Dermis blood vessel endothelial cell (primary cell): ENCODE results near the gene CORO6. TPM values are rescaled to one million over a fixed set of nuclear protein-coding genes. Genes with fewer than 3 reads are reported as not detected.
A peak's percentile ranks its signal among the peaks of the same experiment; 100 is the strongest.

ENCODE experiments used
- DNase-seq: peaks from one replicate; pipeline ENCODE4 v3.0.0; 2010
- total RNA-seq: library from RNA; depleted of rRNA; stranded (reverse); fragments of >200 nt; gene quantifications from 2 replicates; pipeline ENCODE4 v1.2.3, GENCODE V29; 2014

Gene CORO6
- total RNA-seq, 1 donor from 2014 or later: 3.9 TPM

DNA sequence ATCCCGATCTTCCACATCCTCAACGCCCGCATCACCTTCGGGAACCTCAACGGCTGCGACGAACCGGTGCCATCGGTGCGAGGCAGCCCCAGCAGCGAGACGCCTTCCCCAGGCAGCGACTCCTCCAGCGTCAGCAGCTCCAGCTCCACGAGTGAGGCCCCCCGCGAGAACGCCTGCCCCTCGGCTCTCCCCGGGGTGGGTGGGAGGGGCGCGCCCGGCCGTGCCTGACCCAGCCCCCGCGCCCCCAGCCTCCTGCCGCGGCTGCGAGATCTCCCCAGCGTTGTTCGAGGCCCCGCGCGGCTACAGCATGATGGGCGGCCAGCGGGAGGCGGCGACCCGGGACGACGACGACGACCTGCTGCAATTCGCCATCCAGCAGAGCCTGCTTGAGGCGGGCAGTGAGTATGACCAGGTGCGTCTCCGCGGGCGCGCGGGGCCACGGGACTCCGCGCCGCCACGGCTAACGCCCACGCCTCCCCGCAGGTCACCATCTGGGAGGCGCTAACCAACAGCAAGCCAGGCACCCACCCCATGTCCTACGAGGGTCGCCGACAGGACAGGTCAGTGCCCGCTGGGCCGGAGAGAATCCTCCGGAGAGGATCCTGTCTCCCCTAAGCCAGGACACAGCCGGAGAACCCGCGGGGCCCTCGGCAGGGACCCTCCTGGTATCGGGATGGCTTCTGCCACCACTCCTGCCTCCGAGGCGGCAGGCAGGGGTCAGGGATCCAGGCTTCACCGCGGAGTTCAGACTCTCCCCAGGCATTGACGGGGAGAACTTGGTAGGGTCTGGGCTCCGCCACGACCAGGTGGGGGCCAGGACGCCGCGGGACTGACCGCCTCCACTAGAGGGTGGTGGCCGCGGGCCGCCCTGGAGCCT lies 10.1 kb downstream of the CORO6 start:
- DNase-seq: no peak

DNA sequence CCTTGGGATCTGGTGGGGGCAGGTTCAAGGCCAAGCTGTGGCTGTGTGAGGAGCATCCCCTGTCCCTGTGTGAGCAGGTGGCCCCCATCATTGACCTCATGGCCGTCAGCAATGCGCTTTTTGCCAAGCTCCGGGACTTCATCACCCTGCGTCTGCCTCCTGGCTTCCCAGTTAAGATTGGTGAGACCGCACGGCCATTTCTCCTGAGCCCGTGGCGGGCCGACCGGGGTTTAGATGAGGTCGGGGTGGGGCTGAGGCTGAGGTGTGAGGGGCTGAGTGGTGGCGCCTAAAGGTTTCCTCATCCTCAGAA lies 10.7 kb downstream of the CORO6 start:
- DNase-seq: no peak

DNA sequence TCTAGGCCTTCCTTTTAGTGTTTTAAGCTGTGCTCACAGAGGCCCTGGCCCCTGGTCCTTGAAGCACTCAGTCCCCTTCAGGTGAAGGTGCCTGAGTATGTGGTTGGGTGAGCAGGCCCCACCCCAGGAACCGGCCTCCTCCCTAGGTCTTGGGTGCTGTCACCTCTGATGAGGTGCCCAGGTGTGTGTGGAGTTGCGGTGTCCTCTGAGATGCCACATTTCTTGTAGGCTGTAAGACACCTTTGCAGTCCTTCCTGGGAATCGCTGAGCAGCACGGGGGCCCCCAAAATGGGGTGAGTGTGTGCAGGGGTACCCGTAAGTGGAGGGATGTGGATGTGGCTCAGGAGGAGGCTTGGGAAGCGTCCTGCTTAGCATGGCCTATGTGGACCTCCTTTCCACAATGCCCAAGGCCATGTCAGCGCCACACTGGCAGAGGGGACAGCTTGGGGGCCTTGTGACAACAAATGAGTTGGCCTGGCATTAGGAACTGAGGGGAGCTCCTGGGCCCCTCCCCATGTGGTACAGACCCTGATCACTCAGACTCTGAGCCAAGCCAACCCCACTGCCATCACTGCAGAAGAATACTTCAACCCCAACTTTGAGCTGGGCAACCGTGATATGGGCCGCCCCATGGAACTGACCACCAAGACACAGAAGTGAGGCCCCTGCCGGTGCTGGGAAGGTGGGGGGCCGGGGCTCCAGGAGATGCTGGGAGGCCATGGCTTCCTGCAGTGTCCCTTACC lies 11.2 kb downstream of the CORO6 start:
- DNase-seq: no peak

DNA sequence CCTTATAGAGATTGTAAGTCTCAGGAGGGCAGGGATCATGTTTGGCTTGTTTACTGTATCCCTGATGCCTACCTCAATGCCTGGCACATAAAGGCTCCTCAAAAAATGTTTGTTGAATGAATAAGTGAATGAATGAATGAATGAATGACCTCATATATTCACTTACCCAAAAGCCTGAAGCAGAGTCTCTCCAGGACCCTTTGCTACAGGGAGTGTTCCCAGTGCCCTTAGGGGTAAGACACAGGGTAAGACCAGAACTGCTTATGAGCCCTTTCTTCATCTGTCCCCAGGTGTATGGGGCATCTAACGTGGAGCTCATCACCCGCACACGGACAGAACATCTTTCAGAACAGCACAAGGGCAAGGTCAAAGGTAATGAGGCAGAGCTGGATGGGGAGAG lies 12.3 kb downstream of the CORO6 start:
- no peak for DNase-seq

DNA sequence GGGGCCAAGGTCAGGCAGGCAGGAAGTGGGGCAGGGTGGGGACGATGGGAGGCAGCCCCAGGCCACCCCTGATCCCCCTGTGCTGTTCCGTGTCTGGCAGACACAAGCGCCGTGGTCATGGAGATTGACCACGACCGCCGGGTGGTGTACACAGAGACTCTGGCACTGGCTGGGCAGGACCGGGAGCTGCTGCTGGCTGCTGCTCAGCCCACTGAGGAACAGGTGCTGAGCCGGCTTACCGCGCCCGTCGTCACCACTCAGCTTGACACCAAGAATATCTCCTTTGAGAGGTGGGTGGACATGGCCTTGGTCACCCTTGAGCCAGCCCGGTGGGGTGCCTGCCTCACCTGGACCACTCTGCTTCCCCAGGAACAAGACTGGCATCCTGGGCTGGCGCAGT lies 13.7 kb downstream of the CORO6 start:
- no peak for DNase-seq

DNA sequence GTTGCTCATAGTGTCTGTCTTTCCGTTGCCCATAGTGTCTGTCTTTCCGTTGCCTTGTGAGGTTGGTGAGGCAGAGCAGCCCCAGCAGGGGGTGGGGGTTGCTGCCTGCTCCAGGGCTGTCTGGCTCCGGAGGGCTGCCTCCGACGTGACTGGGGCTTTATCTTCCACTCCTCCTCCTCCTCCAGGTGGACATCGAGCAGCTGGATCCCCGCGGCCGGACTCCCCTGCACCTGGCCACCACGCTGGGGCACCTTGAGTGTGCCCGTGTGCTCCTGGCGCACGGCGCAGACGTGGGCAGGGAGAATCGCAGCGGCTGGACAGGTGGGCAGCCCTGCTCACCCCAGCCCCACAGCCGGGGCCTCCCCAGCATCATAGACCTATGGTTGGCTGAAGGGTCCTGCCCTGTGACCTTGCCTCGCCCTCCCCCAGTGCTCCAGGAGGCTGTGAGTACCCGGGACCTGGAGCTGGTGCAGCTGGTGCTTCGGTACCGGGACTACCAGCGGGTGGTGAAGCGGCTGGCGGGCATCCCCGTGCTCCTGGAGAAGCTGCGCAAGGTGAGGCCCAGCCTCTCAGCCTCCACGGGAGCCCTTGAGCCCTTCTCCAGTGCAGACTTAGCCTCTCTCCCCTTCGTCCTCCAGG lies 15.0 kb downstream of the CORO6 start:
- no peak for DNase-seq

DNA sequence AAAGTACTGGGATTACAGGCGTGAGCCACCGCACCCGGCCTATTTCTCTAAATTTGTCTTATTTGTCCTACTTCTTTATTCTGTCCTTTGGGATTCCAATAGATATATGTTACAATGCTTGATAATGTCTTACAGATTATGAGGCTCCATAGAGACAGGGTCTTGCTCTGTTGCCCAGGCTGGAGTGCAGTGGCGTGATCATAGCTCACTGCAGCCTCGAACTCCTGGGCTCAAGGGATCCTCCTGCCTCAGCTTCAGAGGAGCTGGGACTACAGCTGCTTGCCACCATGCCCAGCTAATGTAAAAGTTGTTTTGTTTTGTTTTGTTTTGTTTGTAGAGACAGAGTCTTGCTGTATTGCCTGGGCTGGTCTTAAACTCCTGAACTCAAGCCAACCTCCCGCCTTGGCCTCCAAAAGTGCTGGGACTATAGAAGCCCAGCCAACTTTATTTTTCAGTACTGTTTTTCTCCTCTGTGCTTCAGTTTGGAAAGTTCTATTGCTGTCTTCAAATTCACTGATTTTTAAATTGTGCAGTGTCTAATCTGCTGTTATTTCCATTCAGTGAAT lies 19.5 kb downstream of the CORO6 start:
- no peak for DNase-seq

DNA sequence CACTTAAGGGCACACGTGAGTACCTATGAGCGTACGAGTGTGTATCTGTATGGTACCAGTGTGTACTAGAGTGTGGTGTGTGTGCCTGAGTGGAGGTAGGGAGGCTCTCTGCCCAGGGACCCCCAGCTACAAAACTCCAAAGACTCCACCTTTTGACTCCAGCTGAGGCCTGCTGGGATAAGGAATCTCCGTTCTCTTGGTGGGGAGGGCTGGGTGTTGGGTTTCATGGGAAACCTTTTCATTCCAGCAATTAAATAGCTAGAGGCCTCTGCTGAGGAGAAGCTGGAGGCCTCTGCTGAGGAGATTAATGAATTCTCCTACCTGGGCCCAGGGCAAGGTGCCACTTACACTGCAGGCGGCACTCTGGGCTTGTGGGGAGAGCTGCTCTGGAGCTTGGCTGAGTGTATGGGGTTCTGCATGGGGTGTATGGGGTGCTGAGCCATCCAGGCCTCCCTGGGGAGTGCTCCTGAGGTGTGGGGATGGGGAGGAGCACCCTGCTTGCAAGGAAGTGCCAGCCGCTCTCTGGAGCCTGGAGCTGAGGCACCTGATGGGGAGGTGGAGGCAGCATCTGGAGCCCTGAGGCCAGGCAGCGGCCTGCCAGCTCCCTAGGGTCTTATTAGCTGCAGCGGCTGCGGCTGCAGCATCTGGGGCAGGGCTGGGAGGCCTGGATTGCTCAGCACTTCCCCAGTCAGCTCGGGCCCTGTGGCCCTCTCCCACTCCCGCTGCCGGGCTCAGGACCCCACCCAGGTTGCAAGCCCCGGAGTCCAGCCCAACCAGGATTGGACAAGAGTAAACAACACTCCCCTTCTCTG lies 25.1 kb downstream of the CORO6 start:
- no peak for DNase-seq

DNA sequence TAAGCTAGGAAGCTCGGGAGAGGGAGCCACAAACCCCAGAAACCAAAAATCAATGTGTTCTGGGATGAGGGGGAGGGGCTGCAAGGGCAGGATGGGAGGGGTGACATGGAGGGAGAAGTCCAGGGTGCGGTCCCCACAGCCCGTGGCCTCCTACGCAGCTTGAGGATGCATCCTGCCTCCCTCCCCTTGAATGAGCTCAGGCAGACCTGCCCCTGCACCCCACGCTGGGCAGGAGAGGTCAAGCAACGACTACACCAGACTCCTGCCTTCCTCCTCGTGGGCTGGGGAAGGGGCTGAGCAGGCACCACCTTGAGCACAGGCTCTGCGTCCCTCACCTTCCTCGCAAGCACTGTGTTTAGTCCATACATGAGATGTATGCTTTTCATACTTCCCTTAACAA lies 25.9 kb downstream of the CORO6 start:
- no peak for DNase-seq

DNA sequence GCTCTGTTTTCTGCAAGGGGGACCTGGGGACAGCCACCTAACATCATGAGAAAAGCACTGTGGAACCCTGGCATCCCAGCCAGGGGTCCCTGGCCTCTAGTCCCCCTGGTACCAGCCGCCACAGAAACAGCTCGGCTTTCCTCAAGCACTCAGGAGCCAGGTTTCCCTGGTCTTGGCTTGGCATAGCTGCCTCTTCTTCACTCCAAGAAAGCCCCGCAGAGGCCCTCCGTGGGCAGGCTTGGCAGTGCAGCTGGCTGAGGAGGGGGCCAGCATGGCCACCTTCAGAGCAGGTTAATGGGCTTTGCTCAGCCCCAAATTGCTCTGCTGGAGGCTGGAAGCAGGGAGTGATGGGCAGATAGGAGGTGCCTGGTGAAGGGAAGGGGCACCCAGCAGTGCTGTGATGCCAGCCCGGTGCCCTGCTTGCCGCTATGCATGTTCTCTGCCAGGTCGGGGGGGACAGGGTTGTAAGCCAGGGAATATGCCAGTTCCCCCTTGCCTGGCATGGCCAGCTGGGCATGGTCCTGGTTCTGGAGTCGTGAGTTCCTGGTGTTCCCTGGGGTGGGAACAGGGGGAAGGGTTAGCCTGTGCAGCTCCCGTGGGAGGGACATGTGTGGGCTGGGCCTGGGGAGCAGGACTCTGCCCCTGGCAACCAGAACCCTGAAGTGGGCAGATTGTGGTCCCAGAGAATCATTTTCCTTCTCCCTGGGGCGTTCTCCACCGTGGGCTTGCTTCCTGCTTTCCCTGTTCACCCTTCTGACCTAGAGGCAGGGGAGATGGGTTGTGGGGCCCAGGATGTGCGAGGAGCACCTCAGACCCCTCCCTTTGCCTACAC lies 26.6 kb downstream of the CORO6 start:
- no peak for DNase-seq

DNA sequence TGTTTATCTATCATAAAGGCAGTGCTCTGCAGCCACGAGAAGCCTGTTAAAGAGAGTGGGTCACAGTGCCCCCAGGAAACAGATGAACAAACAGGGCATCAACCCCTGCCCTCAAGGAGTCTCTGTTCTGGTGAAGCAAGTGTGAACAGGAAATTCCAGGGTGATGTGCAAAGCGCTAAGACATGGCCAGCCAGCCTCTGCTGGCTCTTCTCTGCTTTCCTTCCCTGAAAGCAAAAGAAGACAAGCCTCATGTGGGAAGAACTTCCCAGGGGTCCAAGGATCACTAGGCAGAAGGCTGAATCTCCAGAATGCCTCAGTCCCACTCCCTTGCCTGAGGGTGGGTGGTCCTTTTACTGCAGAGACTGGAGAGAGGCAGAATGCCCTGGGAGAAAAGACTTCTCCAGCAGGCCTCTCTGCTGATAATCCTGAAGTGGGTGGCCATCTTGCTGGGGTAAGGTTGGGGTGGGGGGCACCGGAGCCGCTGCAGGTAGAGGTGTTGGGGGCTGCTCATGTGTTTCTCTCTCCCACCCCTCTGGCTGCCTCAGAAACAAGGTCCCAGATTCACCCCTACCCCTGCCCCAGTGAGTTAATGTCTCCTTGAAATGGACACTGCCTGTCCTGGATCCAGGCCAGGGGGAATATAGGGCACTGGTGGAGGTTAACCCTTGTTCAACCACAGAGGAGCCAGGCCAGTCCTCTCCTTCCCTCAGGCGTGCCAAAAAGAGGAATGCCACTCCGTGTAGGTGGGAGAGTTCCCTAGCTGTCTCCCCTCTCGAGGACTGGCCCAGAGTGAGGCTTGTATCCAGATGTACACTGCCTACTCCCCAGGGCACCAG lies 27.4 kb downstream of the CORO6 start:
- peak; percentile 49 for DNase-seq

DNA sequence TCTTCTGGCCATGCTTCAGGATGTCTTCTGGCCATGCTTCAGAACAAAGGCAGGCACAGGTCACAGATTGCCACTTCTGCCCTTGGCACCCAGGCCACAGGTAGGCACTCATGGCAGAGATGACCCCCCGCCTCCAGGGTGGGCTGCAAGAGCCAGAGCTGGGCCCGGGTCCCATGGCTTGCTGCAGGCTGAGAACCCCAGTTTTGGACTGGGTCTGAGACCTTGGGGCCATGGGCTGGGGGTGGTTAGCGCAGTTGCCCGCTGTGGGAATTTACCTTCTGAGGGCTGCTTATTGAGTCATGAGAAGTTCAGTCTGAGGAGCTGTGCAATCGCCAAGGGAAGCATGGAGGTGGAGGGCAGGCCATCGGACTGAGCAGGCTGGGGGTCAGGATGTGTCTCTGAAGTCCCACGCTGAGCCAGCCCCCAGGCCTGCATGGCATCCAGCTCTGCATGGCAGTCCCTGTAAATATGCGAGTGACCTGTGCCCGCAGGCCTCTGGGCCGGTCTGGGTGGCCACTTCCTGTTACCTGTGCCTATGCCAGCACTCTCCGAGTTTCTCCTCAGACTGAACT lies 28.1 kb downstream of the CORO6 start:
- DNase-seq: no peak

DNA sequence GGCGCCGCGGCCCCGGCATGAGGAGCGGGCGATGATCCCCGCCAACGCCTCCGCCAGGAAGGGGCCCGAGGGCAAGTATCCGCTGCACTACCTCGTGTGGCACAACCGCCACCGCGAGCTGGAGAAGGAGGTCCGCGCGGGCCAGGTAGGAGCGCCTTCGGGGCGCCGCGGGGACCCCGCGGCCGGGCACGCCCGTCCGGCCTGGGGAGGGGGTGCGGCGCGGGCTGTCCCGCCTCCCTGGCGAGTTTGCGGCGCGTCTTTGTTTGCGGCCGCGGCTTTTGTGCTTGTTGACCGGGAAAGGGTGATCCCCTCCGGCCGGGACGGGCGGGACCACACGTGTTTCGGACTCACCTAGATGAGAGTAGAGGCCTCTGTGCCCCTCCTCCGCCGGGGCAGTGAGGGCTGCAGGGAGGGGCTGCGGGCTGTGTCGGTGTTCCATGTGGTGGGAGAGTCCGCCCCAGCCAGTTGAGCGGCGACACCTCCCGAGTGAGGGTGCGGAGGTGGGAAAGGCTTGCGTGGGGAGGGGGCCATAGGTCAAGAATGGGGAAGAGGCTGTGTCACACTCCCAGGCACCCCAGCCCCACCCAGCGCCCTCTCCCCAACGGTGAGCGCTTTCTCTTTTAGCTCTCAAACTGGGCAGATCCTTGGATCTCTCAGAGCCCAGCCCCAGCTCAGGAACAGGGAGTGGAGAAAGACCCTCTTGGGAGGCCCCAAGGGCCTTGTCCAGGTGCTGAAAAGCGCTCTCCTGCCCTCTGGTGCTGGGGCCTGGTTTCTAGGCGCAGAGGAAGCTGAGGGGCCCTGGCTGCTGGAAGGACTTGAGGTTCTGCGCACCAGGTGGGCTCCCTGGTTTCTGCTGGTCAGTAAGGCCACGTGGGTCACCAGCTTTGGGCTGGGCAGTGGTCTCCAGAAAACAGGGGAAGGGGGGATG lies 28.9 kb downstream of the CORO6 start:
- DNase-seq: peak; percentile 51

DNA sequence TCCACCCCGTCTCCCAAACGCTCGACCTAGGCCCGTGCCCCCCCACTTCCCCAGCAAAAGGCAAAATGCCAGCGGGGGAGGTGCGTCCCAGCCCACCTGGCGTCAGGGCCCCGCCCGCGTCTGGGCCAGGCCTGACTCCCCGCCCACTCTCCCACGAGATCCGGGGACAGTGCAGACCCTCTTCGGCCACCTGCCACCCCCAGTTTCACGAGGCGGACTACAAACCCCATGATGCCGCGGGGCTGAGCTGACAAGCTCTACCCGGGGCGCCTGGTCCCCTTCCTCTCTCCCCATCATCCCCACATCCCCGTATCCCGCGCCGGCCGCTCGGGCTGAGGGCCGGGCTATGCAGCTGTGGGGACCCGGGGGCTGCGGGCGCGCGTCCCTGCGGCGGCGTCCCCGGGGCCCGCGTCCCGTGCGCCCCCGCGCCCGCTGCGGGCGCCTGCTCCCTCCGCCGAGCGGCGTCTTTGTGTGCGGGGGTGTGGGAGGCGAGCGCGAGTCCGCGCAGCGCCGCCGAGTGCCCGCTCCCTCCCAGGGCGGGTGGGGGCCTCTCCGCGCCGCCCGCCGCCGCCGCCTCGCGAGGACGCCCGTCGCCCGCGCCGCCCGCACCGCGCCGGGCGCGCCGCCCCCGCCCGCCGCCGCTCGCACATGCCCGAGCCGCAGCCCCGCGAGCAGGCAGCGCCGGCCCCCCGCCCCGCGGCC lies 29.7 kb downstream of the CORO6 start, which contains the start of gene ANKRD13B:
TSS of gene ANKRD13B (plus strand) at position 283 of the 702 bp plus-strand sequence. CDS start 490 bp downstream, outside the sequence.
- DNase-seq: peak; percentile 48

DNA sequence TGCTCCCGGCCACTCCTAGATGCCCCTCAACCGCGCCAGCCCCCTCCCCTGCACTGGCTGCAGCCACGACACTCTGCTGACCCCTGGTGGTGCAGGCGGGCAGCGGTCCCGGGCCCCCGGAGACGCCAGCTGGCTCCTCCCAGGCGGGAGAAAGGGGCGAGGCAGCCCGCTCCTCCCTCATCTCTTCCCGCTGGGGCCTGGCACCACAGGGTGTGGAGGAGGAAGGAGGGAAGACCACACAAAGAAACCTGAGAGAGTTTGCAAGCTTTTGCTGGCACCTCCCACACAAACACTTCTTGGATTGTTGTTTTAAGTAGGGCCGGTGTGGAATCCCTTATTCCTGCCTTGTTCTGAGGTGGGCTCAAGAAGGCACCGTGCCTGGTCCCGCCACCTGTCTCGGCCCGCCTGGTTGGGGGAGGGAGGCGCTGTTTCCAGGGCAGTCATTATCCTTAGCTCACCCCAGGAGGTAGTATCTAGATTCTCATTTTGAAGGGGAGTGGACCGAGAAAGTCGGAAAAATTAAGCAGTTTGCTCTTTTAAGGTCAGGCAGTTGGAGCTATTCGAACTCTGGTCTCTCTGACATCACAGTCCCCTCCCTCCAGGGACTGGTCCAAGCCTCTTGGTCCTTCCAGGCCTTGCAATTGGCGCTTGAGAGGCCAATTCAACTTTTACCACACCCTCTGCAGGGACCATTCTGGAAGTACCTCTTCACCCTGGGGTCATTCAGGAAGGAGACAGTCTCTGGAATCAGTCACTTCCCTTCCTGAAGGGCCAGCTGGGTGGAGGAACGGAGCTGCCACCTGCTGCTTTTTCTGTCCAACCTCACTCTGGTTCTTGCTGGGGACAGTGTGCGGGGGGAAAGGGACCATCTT lies 30.7 kb downstream of the CORO6 start:
- peak; percentile 92 for DNase-seq

DNA sequence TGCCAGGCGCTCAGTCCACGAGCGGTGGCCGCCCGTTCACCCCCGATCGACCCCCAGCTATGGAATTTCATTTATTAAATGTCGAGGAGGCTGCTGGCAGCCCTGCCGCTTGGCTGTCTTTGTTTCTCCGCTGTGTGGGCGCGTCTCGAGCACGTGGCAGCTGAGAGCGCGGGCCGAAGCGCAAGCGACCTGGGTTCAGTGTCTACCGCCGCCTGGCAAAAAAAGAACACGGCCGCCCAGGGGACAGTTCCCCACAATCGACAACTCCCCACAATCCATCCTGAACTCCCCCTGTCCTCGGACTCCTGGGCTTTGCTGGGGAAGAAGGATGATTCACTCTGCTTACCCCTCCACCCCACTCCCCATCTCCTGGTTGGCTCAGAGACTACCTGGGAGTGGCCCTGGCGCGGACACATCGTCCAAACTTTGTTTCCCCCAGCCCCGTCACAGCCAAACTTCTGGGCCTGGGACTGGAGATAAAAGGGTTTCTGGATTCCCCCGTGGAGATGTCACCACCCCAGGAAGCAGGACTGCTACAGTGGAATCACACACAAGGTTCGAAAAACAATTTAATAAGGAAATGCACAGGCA lies 31.5 kb downstream of the CORO6 start:
- DNase-seq: peak; percentile 65
